Neuron (in vitro differentiated cells): ENCODE data around the gene PITPNM3.

ENCODE experiments used
- H2AFZ ChIP-seq: one replicate; pipeline ENCODE4 v1.6.1; 2013; ENCODE audit warnings: low read depth, mild to moderate bottlenecking, inconsistent platforms, low read length, moderate library complexity
- H3K27me3 ChIP-seq: one replicate; pipeline ENCODE4 v1.6.1; 2013; ENCODE audit warnings: low read length; ENCODE audit not compliant: insufficient read depth
- H3K36me3 ChIP-seq: one replicate; pipeline ENCODE4 v1.6.1; 2013; ENCODE audit warnings: low read length; ENCODE audit not compliant: insufficient read depth
- H3K4me1 ChIP-seq: one replicate; pipeline ENCODE4 v1.6.1; 2013; ENCODE audit warnings: low read length; ENCODE audit not compliant: insufficient read depth
- H3K4me3 ChIP-seq: 2 replicates; pipeline ENCODE4 v1.5.1; 2013; ENCODE audit warnings: mild to moderate bottlenecking, low read length, moderate library complexity
- H3K9me3 ChIP-seq: one replicate; pipeline ENCODE4 v1.6.1; 2013; ENCODE audit warnings: low read length

The PITPNM3 gene

GRCh38 chr17:6542577-6542976, 13.8 kb downstream of the PITPNM3 start:
- Histone ChIP-seq H3K4me1 (no peaks in the 10 kb centered on the region), H3K36me3 (no peaks in the 10 kb centered on the region), H3K4me3 (no peak overlapping the region), H3K9me3 (peaks cover 5% of the 10 kb centered on the region), H2AFZ (no peak overlapping the region), H3K27me3 (no peaks in the 10 kb centered on the region)

GRCh38 chr17:6541886-6542285, 14.5 kb downstream of the PITPNM3 start:
- H3K36me3 ChIP-seq: no peaks in the 10 kb centered on the region
- no peak overlapping the region for H2AFZ ChIP-seq
- no peaks in the 10 kb centered on the region for H3K27me3 ChIP-seq
- no peak overlapping the region for H3K4me3 ChIP-seq
- no peaks in the 10 kb centered on the region for H3K4me1 ChIP-seq
- H3K9me3 ChIP-seq: peaks cover 5% of the 10 kb centered on the region

DNA sequence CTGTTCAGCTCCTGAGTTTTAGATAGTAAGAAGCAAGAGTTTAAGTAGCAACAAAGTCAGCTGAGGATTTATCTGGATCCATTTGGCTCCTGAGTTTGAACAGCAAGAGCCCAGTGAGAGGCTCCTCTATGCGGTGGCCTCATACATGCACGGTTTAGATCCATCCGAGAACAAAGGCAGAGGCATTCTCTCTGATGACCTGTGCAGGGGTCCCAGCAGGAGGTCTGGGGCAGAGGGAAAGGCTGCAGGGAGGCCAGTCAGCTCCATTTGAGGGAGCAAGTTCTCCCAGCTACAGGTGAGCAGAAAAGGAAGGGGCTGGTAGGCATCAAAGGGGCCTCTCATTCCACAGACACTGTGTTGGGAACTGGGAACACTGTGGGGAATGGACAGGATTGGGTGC, 16.5 kb downstream of the PITPNM3 start:
- Histone ChIP-seq H3K4me3 (no peak overlapping the region), H3K36me3 (no peaks in the 10 kb centered on the region), H2AFZ (no peak overlapping the region), H3K9me3 (peaks cover 5% of the 10 kb centered on the region), H3K27me3 (no peaks in the 10 kb centered on the region), H3K4me1 (no peaks in the 10 kb centered on the region)

DNA sequence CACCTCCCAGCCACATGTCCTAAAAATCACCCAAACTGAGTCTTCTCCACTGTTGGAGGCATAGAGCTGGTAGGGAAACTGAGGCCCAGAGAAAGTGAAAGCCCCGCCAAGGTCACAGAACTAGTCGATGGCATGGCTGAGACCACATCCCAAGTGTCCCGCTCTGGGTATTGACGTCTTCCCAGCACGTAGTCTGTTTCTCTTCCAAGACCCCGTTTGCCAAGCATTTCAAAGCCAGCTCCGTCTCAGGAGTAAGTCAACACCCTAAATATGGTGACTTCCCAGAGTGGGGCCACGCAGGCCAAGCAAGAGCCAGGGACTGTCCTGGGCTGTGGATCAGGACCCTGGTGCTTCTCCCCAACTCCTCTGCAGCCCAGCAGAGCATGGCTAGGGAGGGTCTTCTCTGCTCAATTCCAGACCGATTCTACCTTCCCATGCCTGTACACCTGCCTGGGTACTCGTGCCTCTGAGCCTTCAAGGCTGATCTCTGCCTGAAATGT, 19.7 kb downstream of the PITPNM3 start:
- peaks cover 5% of the 10 kb centered on the region for H3K9me3 ChIP-seq
- H3K4me1 ChIP-seq: no peaks in the 10 kb centered on the region
- H3K36me3 ChIP-seq: no peaks in the 10 kb centered on the region
- no peak overlapping the region for H3K4me3 ChIP-seq
- H2AFZ ChIP-seq: no peak overlapping the region
- H3K27me3 ChIP-seq: no peaks in the 10 kb centered on the region

- Histone ChIP-seq H3K27me3 (no peaks in the 10 kb centered on the region), H3K4me1 (no peaks in the 10 kb centered on the region), H3K4me3 (no peak overlapping the region), H2AFZ (no peak overlapping the region), H3K36me3 (no peaks in the 10 kb centered on the region), H3K9me3 (peaks cover 5% of the 10 kb centered on the region)
Measured at GRCh38 chr17:6536053-6536452, 20.3 kb downstream of the PITPNM3 start.

DNA sequence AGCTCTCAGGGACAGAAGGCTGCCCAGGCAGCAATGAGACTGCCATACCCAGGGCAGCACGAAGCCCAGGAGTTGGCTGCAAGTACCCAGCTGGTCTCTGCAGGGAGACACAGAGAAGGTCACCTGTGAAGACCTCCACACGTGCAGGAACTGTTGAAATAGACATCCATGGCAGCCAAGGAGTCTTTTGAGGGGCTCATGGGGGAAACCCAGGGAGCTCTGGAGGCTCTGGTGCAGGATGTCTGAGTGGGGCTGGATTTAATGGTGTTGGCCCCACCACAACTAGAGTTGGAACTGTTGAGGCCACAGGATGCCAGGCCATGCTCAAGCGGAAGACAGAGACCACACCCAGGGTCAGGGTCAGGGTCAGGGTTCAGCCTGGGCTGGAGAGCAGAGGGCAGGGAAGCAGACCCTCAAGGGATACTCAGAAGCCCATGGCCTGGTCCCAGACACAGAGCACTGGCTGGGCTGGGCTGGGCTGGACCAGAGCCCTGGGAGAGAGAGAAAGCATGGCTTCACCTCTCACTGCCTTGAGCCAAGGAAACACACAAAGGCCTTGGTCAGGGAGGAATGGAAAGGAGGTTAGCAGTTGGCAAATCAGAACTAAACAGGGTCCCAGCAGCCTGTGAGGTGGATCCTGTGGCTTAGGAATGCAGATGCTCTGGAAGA, 21.4 kb downstream of the PITPNM3 start:
- H3K4me1 ChIP-seq: no peaks in the 10 kb centered on the region
- H3K36me3 ChIP-seq: no peaks in the 10 kb centered on the region
- H3K27me3 ChIP-seq: no peaks in the 10 kb centered on the region
- no peak overlapping the region for H2AFZ ChIP-seq
- no peak overlapping the region for H3K4me3 ChIP-seq
- peaks cover 5% of the 10 kb centered on the region for H3K9me3 ChIP-seq

DNA sequence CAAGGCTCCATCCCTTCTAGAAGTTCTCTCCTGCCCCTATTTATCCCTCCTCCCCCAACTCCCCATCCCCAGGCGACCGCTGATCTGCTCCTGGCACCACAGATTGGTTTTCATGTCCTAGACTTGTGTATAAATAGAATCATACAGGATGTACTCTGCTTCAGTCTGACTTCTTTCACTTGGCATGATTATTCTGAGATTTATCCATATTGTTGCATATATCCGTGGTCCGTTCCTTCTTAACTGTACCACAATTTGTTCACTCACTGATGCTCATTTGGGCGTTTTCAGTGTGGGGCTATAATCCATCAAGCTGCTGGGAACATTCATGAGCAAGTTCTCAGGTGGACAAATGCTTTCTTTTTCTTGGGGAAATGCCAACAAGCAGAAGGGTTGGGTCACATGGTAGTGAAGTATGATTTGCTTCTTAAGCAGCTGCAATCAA, 23.9 kb downstream of the PITPNM3 start:
- Histone ChIP-seq H3K4me1 (no peaks in the 10 kb centered on the region), H3K27me3 (no peaks in the 10 kb centered on the region), H3K9me3 (no peaks in the 10 kb centered on the region), H3K36me3 (no peaks in the 10 kb centered on the region), H3K4me3 (no peak overlapping the region), H2AFZ (no peak overlapping the region)

- H3K4me3 ChIP-seq: no peak overlapping the region
- no peak overlapping the region for H2AFZ ChIP-seq
- H3K36me3 ChIP-seq: no peaks in the 10 kb centered on the region
- no peaks in the 10 kb centered on the region for H3K9me3 ChIP-seq
- no peaks in the 10 kb centered on the region for H3K4me1 ChIP-seq
- H3K27me3 ChIP-seq: no peaks in the 10 kb centered on the region
Measured at GRCh38 chr17:6531575-6531974, 24.8 kb downstream of the PITPNM3 start.

GRCh38 chr17:6530324-6530920, 25.9 kb downstream of the PITPNM3 start:
- H3K4me1 ChIP-seq: no peaks in the 10 kb centered on the region

GRCh38 chr17:6528557-6528956, 27.8 kb downstream of the PITPNM3 start:
- Histone ChIP-seq H3K4me3 (no peak overlapping the region), H3K27me3 (no peaks in the 10 kb centered on the region), H3K9me3 (no peaks in the 10 kb centered on the region), H3K36me3 (no peaks in the 10 kb centered on the region), H3K4me1 (no peaks in the 10 kb centered on the region), H2AFZ (no peak overlapping the region)

More at GRCh38 chr17:6530324-6530920, 25.9 kb downstream of the PITPNM3 start:
- Histone ChIP-seq H3K9me3 (no peaks in the 10 kb centered on the region), H3K36me3 (no peaks in the 10 kb centered on the region), H3K4me3 (no peak overlapping the region), H3K27me3 (no peaks in the 10 kb centered on the region), H2AFZ (no peak overlapping the region)

DNA sequence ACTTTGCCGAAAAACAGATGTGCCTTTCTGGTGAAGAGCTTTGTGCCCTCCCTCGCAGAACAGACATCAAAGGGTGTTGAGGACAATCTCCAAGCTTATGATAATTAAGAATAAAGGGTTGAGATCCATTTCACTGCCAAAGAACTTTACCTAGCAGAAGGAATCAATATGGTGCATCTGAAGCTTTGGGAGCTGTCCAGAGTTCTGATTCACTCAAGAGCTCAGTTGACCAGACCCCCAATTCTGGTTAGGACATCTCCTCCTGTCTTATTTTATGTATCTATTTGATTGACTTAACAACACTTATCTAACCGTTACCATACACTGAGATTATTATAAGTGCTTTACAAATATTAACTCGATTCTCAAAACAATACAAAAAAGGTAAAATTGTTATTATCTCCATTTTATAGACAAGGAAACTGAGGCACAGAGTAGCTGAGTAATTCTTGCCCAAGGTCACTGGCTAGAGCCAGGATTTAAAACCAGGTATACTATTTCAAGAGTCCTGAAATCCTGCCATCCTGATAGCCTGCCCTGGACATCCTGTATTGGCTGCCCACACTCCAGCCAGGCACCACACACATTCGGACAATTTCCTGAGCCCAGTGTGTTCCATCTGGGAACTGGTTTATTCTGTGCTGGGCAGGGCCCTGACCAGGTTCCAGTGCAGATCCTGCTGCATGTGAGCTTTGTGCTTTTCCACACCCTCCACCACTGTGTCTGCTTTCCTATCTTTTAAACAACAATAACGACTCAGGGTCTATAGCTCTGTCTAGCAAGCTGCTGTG, 29.8 kb downstream of the PITPNM3 start:
- no peaks in the 10 kb centered on the region for H3K27me3 ChIP-seq
- no peaks in the 10 kb centered on the region for H3K9me3 ChIP-seq
- no peaks in the 10 kb centered on the region for H3K4me1 ChIP-seq
- H2AFZ ChIP-seq: no peak overlapping the region
- H3K36me3 ChIP-seq: no peaks in the 10 kb centered on the region
- no peak overlapping the region for H3K4me3 ChIP-seq

- Histone ChIP-seq H3K4me1 (no peaks in the 10 kb centered on the region), H3K9me3 (peaks cover 2% of the 10 kb centered on the region), H3K4me3 (no peak overlapping the region), H3K36me3 (no peaks in the 10 kb centered on the region), H2AFZ (no peak overlapping the region), H3K27me3 (no peaks in the 10 kb centered on the region)
Measured at GRCh38 chr17:6525731-6526130, 30.6 kb downstream of the PITPNM3 start.

DNA sequence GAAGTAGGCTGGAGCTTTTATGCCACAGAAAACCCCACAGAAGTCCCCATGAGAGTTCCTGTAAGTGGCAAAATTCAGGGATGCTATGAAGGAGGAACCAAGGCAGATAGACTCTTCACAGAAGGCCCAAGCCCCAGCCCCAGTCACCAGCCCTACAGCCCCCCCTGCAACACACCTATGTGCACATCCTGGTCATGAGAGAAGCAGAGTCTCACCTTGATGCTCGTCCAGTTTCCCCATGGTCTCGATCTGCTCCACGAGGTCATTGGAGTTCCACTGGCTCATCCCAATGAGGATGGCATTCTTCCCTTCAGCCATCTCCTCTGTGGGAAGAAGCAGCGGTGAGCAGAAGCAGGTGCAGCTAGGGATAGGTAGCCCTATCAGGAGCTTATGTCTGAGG, 31.2 kb downstream of the PITPNM3 start:
- Histone ChIP-seq H3K27me3 (no peaks in the 10 kb centered on the region), H3K4me1 (no peaks in the 10 kb centered on the region), H3K4me3 (no peak overlapping the region), H3K36me3 (no peaks in the 10 kb centered on the region), H2AFZ (no peak overlapping the region), H3K9me3 (peaks cover 3% of the 10 kb centered on the region)
